GM12878 (cell line): ENCODE data around the gene MED19. TPM values are rescaled to one million over a fixed set of nuclear protein-coding genes. Genes with fewer than 3 reads are reported as not detected.

Experiments
- ATAC-seq: fragments of 200-7000 bp; cut with Tn5 transposase; 3 replicates; pipeline ENCODE4 v1.9.1; 2020; ENCODE audit warnings: mild to moderate bottlenecking, moderate library complexity
- BruUV-seq: library from RNA; stranded (reverse); fragments of 400-500 nt; replicated peaks from 2 replicates; lab custom pipeline; 2021; lab: Mats Ljungman, UMichigan
- CTCF ChIA-PET: fragments of 300-600 bp; sonication (Branson Sonifier 250); formaldehyde crosslinking; extraction: SDS; loops from one replicate; lab custom pipeline; 2021; ENCODE audit warnings: inconsistent platforms; lab: Yijun Ruan, JAX
- POLR2A ChIA-PET: fragments of 350-600 bp; formaldehyde crosslinking; extraction: SDS; loops from one replicate; lab custom pipeline; 2021; ENCODE audit warnings: inconsistent platforms; lab: Charles Lee
- RAD21 ChIA-PET: fragments of 300-600 bp; sonication (Branson Sonifier 250); formaldehyde crosslinking; loops from one replicate; lab custom pipeline; 2023; ENCODE audit warnings: antibody characterized with exemption; ENCODE audit not compliant: unreplicated experiment; lab: Charles Lee
- SMC1A ChIA-PET: fragments of 300-600 bp; sonication (Branson Sonifier 250); formaldehyde crosslinking; loops from one replicate; lab custom pipeline; 2023; ENCODE audit not compliant: unreplicated experiment, uncharacterized antibody; lab: Charles Lee
- DNase-seq: peaks from one replicate; pipeline ENCODE4 v3.0.0-alpha.2; 2011; ENCODE audit warnings: low read depth, low spot score
- FAIRE-seq: peaks from 3 replicates; lab custom pipeline; 2011; peaks lifted over from hg19 to GRCh38; lab: Jason Lieb, UNC
- H2AFZ ChIP-seq: 2 replicates; pipeline ENCODE4 v1.6.0; 2011; ENCODE audit warnings: low read depth, low read length, control low read depth; ENCODE audit not compliant: control insufficient read depth
- H3K27ac ChIP-seq: 2 replicates; pipeline ENCODE4 v1.5.1; 2011; ENCODE audit warnings: control low read depth; ENCODE audit not compliant: control insufficient read depth, insufficient read depth
- H3K27me3 ChIP-seq, 2 experiments: replicated peaks in 1 of 2; 2 replicates each; pipeline versions ENCODE4 v1.6.0 to v1.6.1; 2011; ENCODE audit warnings: low read length in 1 of 2; ENCODE audit not compliant: control insufficient read depth in 2 of 2, insufficient read depth in 2 of 2
- H3K36me3 ChIP-seq, 2 experiments: 2 replicates each; pipeline ENCODE4 v1.5.1; 2011; ENCODE audit warnings: low read length in 1 of 2; ENCODE audit not compliant: control insufficient read depth in 2 of 2, insufficient read depth in 2 of 2
- H3K4me1 ChIP-seq: 2 replicates; pipeline ENCODE4 v1.6.1; 2011; ENCODE audit warnings: mild to moderate bottlenecking, low read length, moderate library complexity, mixed read lengths; ENCODE audit not compliant: control insufficient read depth, insufficient read depth
- H3K4me2 ChIP-seq: 2 replicates; pipeline ENCODE4 v1.6.0; 2011; ENCODE audit warnings: control low read depth; ENCODE audit not compliant: control insufficient read depth, insufficient read depth
- H3K4me3 ChIP-seq: fragments of 200-600 bp; sonication (generic); 2 replicates; pipeline ENCODE4 v1.5.1; 2016
- H3K79me2 ChIP-seq: 2 replicates; pipeline ENCODE4 v1.6.0; 2011; ENCODE audit warnings: low read length; ENCODE audit not compliant: control insufficient read depth, insufficient read depth
- H3K9ac ChIP-seq: 2 replicates; pipeline ENCODE4 v1.8.0; 2011; ENCODE audit warnings: low read length, control low read depth, mixed read lengths; ENCODE audit not compliant: control insufficient read depth, insufficient read depth
- H3K9me3 ChIP-seq: replicated peaks from 3 replicates; pipeline ENCODE4 v1.5.1; 2011; ENCODE audit warnings: mild to moderate bottlenecking, low read length; ENCODE audit not compliant: control insufficient read depth, insufficient read depth
- H4K20me1 ChIP-seq: 2 replicates; pipeline ENCODE4 v1.6.0; 2011; ENCODE audit not compliant: control insufficient read depth, insufficient read depth
- BACH1 ChIP-seq: fragments of 450-650 bp; IDR thresholded peaks from 2 replicates; pipeline ENCODE4 v1.6.1; 2017; ENCODE audit warnings: mild to moderate bottlenecking, borderline replicate concordance
- IKZF2 ChIP-seq, 2 experiments: fragments of 450-650 bp; IDR thresholded peaks; 2 replicates each; pipeline ENCODE4 v1.6.1; 2017; ENCODE audit warnings: mild to moderate bottlenecking in 2 of 2, moderate library complexity in 2 of 2
- PML ChIP-seq: IDR thresholded peaks from 2 replicates; pipeline ENCODE4 v1.6.1; 2012; ENCODE audit warnings: low read length, inconsistent platforms
- RB1 ChIP-seq: fragments of 450-650 bp; formaldehyde crosslinking; IDR thresholded peaks from 2 replicates; pipeline ENCODE4 v1.6.1; 2017; ENCODE audit warnings: mild to moderate bottlenecking, borderline replicate concordance
- RFX5 ChIP-seq: IDR thresholded peaks from 2 replicates; pipeline ENCODE4 v1.6.1; 2011; ENCODE audit warnings: low read depth, low read length, improper control_type of control experiment
- TARDBP ChIP-seq: IDR thresholded peaks from 2 replicates; pipeline ENCODE4 v1.6.1; 2016; ENCODE audit warnings: borderline replicate concordance
- WRNIP1 ChIP-seq: IDR thresholded peaks from 2 replicates; pipeline ENCODE4 v1.6.1; 2011; ENCODE audit warnings: low read depth, low read length, improper control_type of control experiment, borderline replicate concordance
- WGBS: methylation state at CpG from one replicate; pipeline ENCODE4 v1.1.6; 2016; ENCODE audit warnings: low lambda C conversion rate; ENCODE audit not compliant: insufficient replicate concordance, insufficient coverage; ENCODE audit errors: missing lambda C conversion rate; 5-methylcytosine and 5-hydroxymethylcytosine counted together
- in situ Hi-C: fragments of 300-500 bp; cut with MboI; formaldehyde crosslinking; loops from 9 replicates; pipeline ENCODE4 v1.14.3; 2018; ENCODE audit warnings: mixed read lengths
- intact Hi-C: fragments of 100-400 bp; cut with micrococcal nuclease; formaldehyde crosslinking; loops from one replicate; pipeline ENCODE4 v1.14.2; 2022; ENCODE audit not compliant: unreplicated experiment
- polyA plus RNA-seq, 11 experiments: library from polyadenylated mRNA; depleted of rRNA in 4 of 11; unstranded in 6 of 11; stranded (reverse) in 5 of 11; fragments of >200 nt; fragmentation: Nextera tagmentation in 4 of 11; fragmentation: Illumina TruSeq in 1 of 11; extraction: Ambion mirVana in 4 of 11; extraction: Trizol in 1 of 11; gene quantifications; 1 replicate in 1 of 11; 2 replicates in 10 of 11; pipeline versions ENCODE4 v1.2.1 to v1.2.3, GENCODE V29; 2011 to 2016; ENCODE audit warnings: inconsistent platforms in 2 of 11, missing spikeins in 2 of 11, low read depth in 1 of 11
- total RNA-seq, 4 experiments: library from RNA; depleted of rRNA in 3 of 4; stranded (reverse); fragments of >200 nt in 3 of 4; fragmentation: Illumina TruSeq in 1 of 4; extraction: Trizol in 1 of 4; gene quantifications; 2 replicates each; pipeline versions ENCODE4 v1.2.1 to v1.2.3, GENCODE V29; 2013 to 2021
- TF ChIP-seq, protein P1 (sequence below): fragments of 450-650 bp; IDR thresholded peaks from 2 replicates; pipeline ENCODE4 v1.6.1; 2016; ENCODE audit warnings: mild to moderate bottlenecking
- TF ChIP-seq, protein P2 (sequence below): fragments of 450-650 bp; IDR thresholded peaks from 2 replicates; pipeline ENCODE4 v1.6.1; 2017; ENCODE audit warnings: mild to moderate bottlenecking, low read depth, inconsistent platforms; ENCODE audit not compliant: poor library complexity, severe bottlenecking

MED19 gene
- total and polyA plus RNA-seq, 10 of the 15 experiments (the other 5 are each of a cell fraction or from before 2014, with no cell fraction given): 4.9 to 28.2 (median 17.3) TPM

DNA sequence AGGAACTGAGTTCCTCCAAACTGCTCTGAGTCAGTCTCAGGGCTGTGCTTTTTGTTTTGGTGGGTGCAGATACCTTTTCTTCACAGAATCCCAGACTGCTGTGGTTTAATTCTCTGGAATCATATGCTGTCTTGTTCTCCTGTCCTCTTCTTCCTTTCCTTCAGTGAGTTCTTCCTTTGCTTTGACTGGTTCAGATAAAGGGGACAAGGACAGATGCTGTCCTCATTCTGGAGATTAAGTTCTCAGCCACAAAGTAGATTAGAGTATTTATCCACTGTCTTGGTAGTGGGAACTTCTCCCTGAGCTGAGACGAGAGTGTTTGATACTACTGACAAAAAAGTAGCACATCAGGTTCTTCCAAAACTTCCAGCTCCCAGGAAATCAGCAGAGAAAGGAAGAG, 30.8 kb downstream of the MED19 start:
- ChIA-PET CTCF (interaction anchor here (0.9 to 1.5 kb wide), 4 partner anchors 25 to 119 kb away, joined by 3 to 5 read pairs (median 4); no protein-coding TSS in a partner anchor), RAD21 (no interaction called here), POLR2A (interaction anchor here (1.2 kb wide), 1 partner anchor 16 kb away, joined by 3 read pairs; no protein-coding TSS in a partner anchor), SMC1A (interaction anchor here (1.2 to 1.5 kb wide), 2 partner anchors 38 to 61 kb away, joined by 3 read pairs; no protein-coding TSS in a partner anchor)
- peaks cover 1 to 21% of the 10 kb centered on the region in 2 experiments for H3K36me3 ChIP-seq
- H3K9ac ChIP-seq: no peak overlapping the region
- H3K9me3 ChIP-seq: no peaks in the 10 kb centered on the region
- no peak overlapping the region for H2AFZ ChIP-seq
- peaks cover 12% of the 10 kb centered on the region; the same call in 1 of the 2 replicates for H3K4me1 ChIP-seq
- peaks cover 2% of the 10 kb centered on the region; the same call in 1 of the 2 replicates for H4K20me1 ChIP-seq
- no peaks in the 10 kb centered on the region for H3K27me3 ChIP-seq
- DNase-seq (no peak), ATAC-seq (no peak), FAIRE-seq (no peak)
- in situ Hi-C loops (no loop called here), intact Hi-C loops (no loop called here)
- no peak for TF ChIP-seq IKZF2 (IDR thresholded peaks at IDR 0.05)
- TF ChIP-seq WRNIP1: no peak
- TF ChIP-seq, protein P1, sequence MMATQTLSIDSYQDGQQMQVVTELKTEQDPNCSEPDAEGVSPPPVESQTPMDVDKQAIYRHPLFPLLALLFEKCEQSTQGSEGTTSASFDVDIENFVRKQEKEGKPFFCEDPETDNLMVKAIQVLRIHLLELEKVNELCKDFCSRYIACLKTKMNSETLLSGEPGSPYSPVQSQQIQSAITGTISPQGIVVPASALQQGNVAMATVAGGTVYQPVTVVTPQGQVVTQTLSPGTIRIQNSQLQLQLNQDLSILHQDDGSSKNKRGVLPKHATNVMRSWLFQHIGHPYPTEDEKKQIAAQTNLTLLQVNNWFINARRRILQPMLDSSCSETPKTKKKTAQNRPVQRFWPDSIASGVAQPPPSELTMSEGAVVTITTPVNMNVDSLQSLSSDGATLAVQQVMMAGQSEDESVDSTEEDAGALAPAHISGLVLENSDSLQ: no peak
- TF ChIP-seq RFX5: no peak
- TF ChIP-seq PML: no peak
- TF ChIP-seq, protein P2, sequence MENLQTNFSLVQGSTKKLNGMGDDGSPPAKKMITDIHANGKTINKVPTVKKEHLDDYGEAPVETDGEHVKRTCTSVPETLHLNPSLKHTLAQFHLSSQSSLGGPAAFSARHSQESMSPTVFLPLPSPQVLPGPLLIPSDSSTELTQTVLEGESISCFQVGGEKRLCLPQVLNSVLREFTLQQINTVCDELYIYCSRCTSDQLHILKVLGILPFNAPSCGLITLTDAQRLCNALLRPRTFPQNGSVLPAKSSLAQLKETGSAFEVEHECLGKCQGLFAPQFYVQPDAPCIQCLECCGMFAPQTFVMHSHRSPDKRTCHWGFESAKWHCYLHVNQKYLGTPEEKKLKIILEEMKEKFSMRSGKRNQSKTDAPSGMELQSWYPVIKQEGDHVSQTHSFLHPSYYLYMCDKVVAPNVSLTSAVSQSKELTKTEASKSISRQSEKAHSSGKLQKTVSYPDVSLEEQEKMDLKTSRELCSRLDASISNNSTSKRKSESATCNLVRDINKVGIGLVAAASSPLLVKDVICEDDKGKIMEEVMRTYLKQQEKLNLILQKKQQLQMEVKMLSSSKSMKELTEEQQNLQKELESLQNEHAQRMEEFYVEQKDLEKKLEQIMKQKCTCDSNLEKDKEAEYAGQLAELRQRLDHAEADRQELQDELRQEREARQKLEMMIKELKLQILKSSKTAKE: no peak
- TF ChIP-seq TARDBP: no peak
- no peak for TF ChIP-seq RB1
- no peak for TF ChIP-seq BACH1
- no peak overlapping the region for H3K4me2 ChIP-seq
- no peak overlapping the region for H3K4me3 ChIP-seq
- H3K27ac ChIP-seq: no peak overlapping the region
- no TSS peak for BruUV-seq
- peaks cover 43% of the 10 kb centered on the region for H3K79me2 ChIP-seq
- WGBS: 95% methylated on average over 1 of the region's 1 CpG
